Effector CD4-positive, alpha-beta T cell (primary cell): ENCODE results near the gene TACC2.

Source experiments
- DNase-seq: peaks from one replicate; pipeline ENCODE4 v3.0.0-alpha.2; 2020

TACC2 gene

DNA sequence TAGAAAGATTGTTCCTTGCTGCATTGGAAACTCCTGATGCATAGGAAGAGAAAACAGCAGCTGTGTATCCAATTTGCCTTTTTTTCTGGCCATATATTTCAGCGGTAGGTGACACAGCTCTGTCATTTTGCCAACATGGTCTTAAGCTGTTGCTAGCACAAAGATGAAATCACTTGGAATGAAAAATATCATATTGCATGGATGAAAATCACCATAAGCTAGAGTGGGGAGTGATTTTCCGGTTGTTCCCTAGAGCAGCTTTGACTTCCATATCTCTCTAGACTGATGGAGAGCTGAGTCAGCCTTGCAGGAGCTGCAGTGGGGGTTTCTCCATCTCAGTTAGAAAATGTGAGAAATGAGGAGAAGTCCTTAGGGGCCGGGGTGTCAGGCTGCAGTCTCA, 243.8 kb downstream of the TACC2 start:
- no peak for DNase-seq

- DNase-seq, result no peak
Measured at GRCh38 chr10:122233857-122234348, 244.9 kb downstream of the TACC2 start.

DNA sequence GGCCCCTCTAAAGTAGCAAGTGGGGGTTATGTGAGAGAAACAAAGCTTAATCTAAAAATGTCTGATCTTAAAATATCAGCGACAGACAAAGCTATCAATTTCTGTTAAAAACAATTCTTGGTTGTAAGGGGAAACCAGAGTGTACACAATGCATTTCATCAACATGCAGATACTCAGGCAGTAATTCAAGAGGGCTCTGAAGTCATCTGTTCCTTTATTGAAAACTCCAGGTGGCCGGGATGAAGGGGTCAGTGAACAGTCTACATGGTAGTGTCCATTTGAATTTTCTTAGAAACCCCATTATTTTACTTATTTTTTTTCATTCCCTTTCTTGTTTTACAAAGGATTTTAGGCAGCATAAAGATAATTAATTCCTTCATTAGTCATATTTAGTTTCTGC, 245.5 kb downstream of the TACC2 start:
- no peak for DNase-seq

DNA sequence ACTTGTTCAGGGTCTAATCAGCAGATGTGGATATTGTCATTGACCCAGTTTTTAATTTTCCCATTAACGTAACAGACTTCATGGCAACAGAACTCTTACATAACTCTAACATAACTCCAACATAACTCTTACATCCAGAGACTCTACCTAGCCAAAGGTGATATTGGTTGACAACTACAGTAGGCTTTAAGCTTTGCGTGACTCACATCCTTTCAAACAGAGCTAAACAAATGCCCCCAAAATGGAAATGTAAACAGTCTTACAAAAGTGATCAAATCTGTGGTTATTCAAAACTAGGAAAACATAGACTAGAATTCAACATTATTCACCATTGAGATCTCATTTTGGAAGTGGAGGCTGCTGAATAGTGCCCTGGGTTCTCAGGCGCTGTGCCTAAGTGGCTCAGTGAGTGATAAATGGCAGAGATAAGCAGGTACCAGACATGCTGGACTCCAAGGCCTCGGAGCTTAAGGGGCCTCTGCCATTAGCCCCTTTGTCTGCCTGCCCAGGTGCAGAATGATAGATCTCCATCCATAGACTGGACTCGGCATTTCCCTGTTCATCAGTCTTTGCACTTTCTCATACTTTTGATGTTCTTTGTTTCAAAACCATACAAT, 247.8 kb downstream of the TACC2 start:
- DNase-seq, result no peak

GRCh38 chr10:122237331-122237990, 248.5 kb downstream of the TACC2 start:
- DNase-seq, result no peak

- no peak for DNase-seq
Measured at GRCh38 chr10:122239578-122240257, 250.8 kb downstream of the TACC2 start.

GRCh38 chr10:122240401-122240800, 251.4 kb downstream of the TACC2 start:
- DNase-seq, result no peak

GRCh38 chr10:122241836-122242235, 252.9 kb downstream of the TACC2 start:
- DNase-seq, result no peak

DNA sequence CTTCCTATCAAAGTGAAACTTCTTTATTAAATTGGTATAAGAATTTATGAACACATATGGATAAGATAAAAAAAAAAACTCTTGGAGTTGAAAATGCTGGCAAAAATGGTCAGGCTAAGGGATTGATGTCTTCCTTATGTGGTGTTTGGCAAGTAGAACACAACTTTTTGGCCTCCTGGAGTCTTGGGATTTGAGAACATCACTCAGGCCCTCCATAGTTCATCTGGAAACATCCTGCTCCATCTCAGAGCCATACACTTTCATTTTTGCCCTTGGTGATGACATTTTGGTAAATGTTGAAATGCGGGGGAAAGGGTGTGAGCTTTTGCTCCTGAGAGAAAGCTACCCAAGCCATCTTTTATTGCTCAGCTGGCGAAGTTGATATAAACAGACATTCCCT, 254.6 kb downstream of the TACC2 start:
- DNase-seq, result no peak

GRCh38 chr10:122244001-122244975, 255.3 kb downstream of the TACC2 start:
- DNase-seq, result no peak

GRCh38 chr10:122245136-122245535, 256.2 kb downstream of the TACC2 start:
- DNase-seq, result no peak

DNA sequence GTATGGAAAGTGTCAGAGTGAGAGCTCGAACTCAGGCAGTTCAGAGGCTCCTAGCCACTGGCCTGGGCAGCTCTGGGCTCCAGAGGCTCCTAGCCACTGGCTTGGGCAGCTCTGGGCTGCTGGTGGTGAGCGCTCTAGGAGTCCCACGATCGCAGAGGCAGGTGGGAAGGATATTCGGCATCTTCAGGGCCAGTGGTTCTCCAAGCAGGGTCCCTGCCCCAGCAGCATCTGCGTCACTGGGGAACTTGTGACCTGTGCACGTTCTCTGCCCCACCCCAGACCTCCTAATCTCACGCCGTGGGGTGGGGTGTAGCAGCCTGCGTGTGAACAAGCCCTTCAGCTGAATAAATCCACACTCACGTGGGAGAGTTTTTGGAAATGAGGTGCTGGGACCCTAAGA, 256.9 kb downstream of the TACC2 start:
- DNase-seq, result no peak

- no peak for DNase-seq
Measured at GRCh38 chr10:122246830-122247520, 258.0 kb downstream of the TACC2 start.

DNA sequence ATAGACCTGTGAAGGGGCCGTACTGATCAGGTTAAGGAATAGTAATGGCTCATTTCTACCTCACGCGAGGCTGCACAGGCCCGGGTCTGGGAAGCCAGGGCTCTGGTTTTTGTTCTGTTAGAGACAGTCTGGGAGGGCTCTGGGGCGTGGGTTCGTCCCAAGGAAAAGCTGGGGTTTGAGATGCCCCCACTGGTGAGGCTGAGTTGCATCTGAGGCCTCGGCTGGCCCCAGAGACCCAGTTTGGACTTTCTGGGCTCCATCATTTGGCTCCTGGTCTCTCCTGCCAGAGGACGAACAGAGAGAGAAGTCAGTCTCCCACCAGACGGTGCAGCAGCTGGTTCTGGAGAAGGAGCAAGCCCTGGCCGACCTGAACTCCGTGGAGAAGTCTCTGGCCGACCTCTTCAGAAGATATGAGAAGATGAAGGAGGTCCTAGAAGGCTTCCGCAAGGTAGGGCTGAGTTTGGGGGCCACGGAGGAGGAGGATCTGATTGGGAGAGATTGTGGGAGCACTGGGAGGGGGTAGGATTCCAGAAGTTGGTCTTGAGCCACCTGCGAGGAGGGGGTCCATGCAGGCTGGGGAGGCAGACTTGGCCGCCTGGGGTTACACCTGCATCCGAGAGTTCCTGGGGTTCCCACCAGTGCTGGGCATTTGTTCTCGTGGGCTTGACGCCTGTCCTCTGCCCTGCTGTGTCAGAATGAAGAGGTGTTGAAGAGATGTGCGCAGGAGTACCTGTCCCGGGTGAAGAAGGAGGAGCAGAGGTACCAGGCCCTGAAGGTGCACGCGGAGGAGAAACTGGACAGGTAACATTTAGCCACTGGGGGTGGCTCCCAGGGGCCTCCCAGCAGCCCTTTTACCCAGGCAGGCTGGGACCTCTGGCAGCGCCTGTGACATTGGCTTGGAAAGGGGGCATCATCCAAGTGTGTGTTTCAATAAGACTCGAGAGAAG, 259.7 kb downstream of the TACC2 start:
- DNase-seq, result no peak

- DNase-seq, result no peak
Measured at GRCh38 chr10:122249303-122249850, 260.4 kb downstream of the TACC2 start.

GRCh38 chr10:122249991-122250750, 261.2 kb downstream of the TACC2 start:
- no peak for DNase-seq

GRCh38 chr10:122251459-122252255, 262.7 kb downstream of the TACC2 start:
- no peak for DNase-seq

DNA sequence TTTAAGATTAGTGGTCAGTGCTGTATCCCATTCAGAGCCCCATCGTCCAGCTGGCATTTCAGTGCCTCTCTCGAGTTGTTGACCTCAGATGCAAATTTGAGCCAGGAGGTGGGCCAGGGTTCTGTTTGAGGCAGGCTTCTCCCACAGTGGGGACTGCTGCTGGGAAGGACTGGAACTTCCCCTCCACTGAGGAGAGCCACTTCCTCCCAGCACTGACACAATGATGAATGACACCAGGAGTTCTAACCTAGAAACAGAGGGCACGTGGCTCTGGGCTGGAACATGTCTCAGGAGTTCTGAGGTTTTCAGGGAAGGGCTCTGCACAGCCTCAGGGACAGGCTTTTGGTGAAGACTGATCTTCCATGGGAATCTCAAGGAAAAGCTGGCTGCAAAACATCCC, 263.8 kb downstream of the TACC2 start:
- DNase-seq, result no peak

DNA sequence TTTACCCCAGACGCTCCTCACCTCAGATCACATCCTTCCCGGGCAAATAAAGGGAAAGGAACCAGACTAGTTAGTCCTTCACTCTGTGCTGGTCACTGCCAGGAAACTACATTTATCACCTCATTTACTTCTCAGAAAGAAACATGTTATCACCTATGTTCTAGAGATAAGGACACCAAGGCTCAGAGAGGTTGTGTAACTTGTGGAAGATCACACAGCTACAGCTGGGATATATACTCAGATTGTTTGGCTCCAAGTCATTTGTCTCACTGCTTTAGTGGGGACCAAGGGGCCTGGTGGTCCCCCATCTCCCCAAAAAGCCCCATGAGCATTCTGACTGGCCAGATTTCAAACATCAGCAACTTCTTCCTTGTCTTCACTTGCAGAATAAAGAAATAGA, 264.6 kb downstream of the TACC2 start:
- no peak for DNase-seq
